ENCODE results near the gene DNAH6.
"Not testable (repeated sequence)": the region's sequence is repeated elsewhere in the genome, so short reads cannot be mapped to it uniquely, and the experiment has no call there.

The DNAH6 gene

GRCh38 chr2:84537251-84537650 is 21.0 kb downstream of the DNAH6 start:
- no peak for TF ChIP-seq CTCF (IDR thresholded peaks at IDR 0.05; ENCODE audit: low read depth, low read length)
- TF ChIP-seq POLR2A (IDR thresholded peaks at IDR 0.05; ENCODE audit: extremely low read depth, insufficient read length): no peak
- no peak for TF ChIP-seq MAX (IDR thresholded peaks at IDR 0.05; ENCODE audit: low read depth, low read length)
- no peak for TF ChIP-seq MYC (IDR thresholded peaks at IDR 0.05; ENCODE audit: low read depth, low read length)
- no peak overlapping the region for H3K4me3 ChIP-seq (ENCODE audit: low read depth, low read length)
- DNase-seq (ENCODE audit: low read depth): no peak

DNA sequence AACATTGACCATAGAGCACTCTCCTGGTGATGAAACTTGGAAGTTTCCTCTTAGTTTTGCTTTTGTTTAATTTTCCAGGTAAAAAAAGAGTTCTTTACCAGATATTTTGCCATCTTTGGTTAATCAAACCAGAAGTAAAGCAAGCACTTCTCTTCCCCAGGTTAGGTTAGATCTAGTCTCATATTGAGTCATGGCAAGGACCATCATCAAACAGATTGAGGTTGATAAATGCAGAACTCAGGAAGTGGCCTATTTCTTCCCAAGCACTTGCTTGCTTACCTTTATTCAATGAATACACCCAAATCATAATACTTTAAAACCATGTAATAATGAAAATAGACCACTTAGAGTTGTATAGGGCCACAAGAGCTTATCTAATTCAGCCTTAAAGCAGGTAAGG is 23.4 kb downstream of the DNAH6 start:
- H3K4me3 ChIP-seq (ENCODE audit: low read depth, low read length): no peak overlapping the region
- no peak for DNase-seq (ENCODE audit: low read depth)
- TF ChIP-seq POLR2A (IDR thresholded peaks at IDR 0.05; ENCODE audit: extremely low read depth, insufficient read length) (no peak), CTCF (IDR thresholded peaks at IDR 0.05; ENCODE audit: low read depth, low read length) (no peak), MAX (IDR thresholded peaks at IDR 0.05; ENCODE audit: low read depth, low read length) (no peak), MYC (IDR thresholded peaks at IDR 0.05; ENCODE audit: low read depth, low read length) (no peak)

DNA sequence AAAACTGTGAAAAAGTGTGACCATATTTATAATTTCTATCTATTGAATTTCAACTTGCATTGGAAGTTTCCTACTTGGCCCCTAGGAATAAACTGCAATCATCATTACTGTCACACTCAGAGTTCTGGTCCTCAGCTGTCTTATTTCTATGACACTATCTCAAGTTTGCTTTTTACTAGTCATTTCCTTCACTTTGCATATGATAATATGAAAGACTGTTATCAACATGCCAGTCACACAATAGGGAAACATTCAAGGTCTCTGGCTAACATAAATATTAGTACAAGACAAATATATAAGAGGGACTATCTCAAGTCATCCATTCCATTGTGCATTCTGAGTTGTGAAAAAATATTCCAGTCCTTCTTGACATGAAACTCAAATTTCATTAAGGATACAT is 28.7 kb downstream of the DNAH6 start:
- TF ChIP-seq MYC (IDR thresholded peaks at IDR 0.05; ENCODE audit: low read depth, low read length) (no peak), MAX (IDR thresholded peaks at IDR 0.05; ENCODE audit: low read depth, low read length) (no peak)
- no peak for DNase-seq (ENCODE audit: low read depth)
- H3K4me3 ChIP-seq (ENCODE audit: low read depth, low read length): no peak overlapping the region

DNA sequence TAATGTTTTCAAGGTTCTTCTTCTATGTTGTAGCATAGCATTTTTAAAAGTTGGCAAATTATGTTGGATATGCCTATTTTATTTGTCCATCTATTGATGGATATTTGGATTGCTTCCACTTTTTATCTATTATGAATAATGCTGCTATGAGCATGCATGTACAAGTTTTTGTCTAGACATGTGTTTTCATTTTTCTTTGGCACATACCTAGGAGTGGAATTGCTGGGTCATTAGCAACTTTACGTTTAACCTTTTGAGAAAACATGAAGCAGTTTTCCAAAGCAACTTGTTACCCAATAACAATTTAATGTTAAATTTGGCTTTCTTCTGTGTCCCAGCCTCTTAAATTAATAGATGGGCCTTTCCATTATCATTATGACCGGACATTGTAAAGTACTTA is 30.3 kb downstream of the DNAH6 start:
- TF ChIP-seq MYC (IDR thresholded peaks at IDR 0.05; ENCODE audit: low read depth, low read length) (no peak), CTCF (IDR thresholded peaks at IDR 0.05; ENCODE audit: low read depth, low read length) (no peak), POLR2A (IDR thresholded peaks at IDR 0.05; ENCODE audit: extremely low read depth, insufficient read length) (no peak), MAX (IDR thresholded peaks at IDR 0.05; ENCODE audit: low read depth, low read length) (no peak)
- no peak for DNase-seq (ENCODE audit: low read depth)
- no peak overlapping the region for H3K4me3 ChIP-seq (ENCODE audit: low read depth, low read length)

DNA sequence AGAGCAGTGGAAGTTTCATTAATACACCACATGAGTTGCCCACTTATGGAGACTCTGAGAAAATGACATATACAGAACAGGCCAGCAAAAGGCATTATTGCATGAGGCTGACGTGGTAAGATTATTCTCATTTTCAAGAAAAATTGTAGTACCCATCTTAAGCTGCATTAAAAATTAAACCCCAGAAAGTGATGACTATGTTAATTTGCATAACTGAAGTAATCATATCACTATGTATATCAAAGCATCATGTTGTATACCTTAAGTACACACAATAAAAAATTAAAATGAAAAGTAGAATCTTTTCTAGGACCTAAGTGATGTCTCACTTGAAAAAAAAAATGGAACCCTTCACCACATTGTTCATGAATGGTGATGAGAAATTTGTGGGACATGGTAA is 32.0 kb downstream of the DNAH6 start:
- TF ChIP-seq POLR2A (IDR thresholded peaks at IDR 0.05; ENCODE audit: extremely low read depth, insufficient read length) (no peak), MAX (IDR thresholded peaks at IDR 0.05; ENCODE audit: low read depth, low read length) (no peak), MYC (IDR thresholded peaks at IDR 0.05; ENCODE audit: low read depth, low read length) (no peak)
- no peak for DNase-seq (ENCODE audit: low read depth)

GRCh38 chr2:84550916-84551315 is 34.6 kb downstream of the DNAH6 start:
- H3K4me3 ChIP-seq (ENCODE audit: low read depth, low read length): no peak overlapping the region
- no peak for DNase-seq (ENCODE audit: low read depth)
- TF ChIP-seq MAX (IDR thresholded peaks at IDR 0.05; ENCODE audit: low read depth, low read length) (no peak), CTCF (IDR thresholded peaks at IDR 0.05; ENCODE audit: low read depth, low read length) (no peak), POLR2A (IDR thresholded peaks at IDR 0.05; ENCODE audit: extremely low read depth, insufficient read length) (no peak), MYC (IDR thresholded peaks at IDR 0.05; ENCODE audit: low read depth, low read length) (no peak)

More for the DNA sequence above, 32.0 kb downstream of the DNAH6 start:
- H3K4me3 ChIP-seq (ENCODE audit: low read depth, low read length): no peak overlapping the region

- not testable (repeated sequence) for H3K4me3 ChIP-seq (ENCODE audit: low read depth, low read length); DNase-seq (ENCODE audit: low read depth)
Measured at GRCh38 chr2:84551526-84551925, 35.2 kb downstream of the DNAH6 start.

Data from NB4 (cell line).